Vagina (tissue), 2 donors: ENCODE data around the gene CEMIP2.

Experiments used
- CTCF ChIP-seq, 3 experiments: fragments of 450-650 bp in 2 of 3; fragments of 200-600 bp in 1 of 3; sonication (generic) in 1 of 3; IDR thresholded peaks; one replicate each; pipeline ENCODE4 v1.5.1; 2017 to 2019; ENCODE audit warnings: antibody characterized with exemption in 3 of 3, mild to moderate bottlenecking in 2 of 3, moderate library complexity in 2 of 3
- POLR2A ChIP-seq, 2 donors: fragments of 450-650 bp; IDR thresholded peaks; one replicate each; pipeline ENCODE4 v1.6.1; 2017; ENCODE audit warnings: antibody characterized with exemption in 2 of 2, mild to moderate bottlenecking in 2 of 2, moderate library complexity in 2 of 2
- POLR2AphosphoS5 ChIP-seq, 2 donors: sonication (generic); formaldehyde crosslinking; IDR thresholded peaks; one replicate each; pipeline ENCODE4 v1.9.0; 2017; ENCODE audit warnings: antibody characterized with exemption in 2 of 2, mild to moderate bottlenecking in 2 of 2, low read depth in 1 of 2; ENCODE audit not compliant: insufficient read depth in 1 of 2

GRCh38 chr9:71765693-71766092 lies 2.6 kb downstream of the CEMIP2 start:
- TF ChIP-seq CTCF (IDR thresholded peaks at IDR 0.05) (no peak), POLR2AphosphoS5 (IDR thresholded peaks at IDR 0.05; ENCODE audit: insufficient read depth in 1 of 2, low read depth in 1 of 2) (no peak), POLR2A (IDR thresholded peaks at IDR 0.05) (no peak)
